SK-N-MC (cell line): ENCODE measurements around the gene BACE1-AS.
"Not testable (repeated sequence)": the region's sequence is repeated elsewhere in the genome, so short reads cannot be mapped to it uniquely, and the experiment has no call there.

Experiments
- EZH2 ChIP-seq: fragments of 200-600 bp; sonication (generic); IDR thresholded peaks from one replicate; pipeline ENCODE4 v1.6.1; 2017; ENCODE audit warnings: antibody characterized with exemption
- FOXP2 ChIP-seq: optimal IDR thresholded peaks from 2 replicates; pipeline ENCODE3; 2011; ENCODE audit warnings: mild to moderate bottlenecking, moderate library complexity; ENCODE audit not compliant: insufficient read depth; ENCODE audit errors: extremely low read length, control extremely low read depth
- POLR2AphosphoS5 ChIP-seq: IDR thresholded peaks from 2 replicates; pipeline ENCODE4 v1.6.1; 2012; ENCODE audit warnings: mild to moderate bottlenecking, low read depth, low read length, borderline replicate concordance

DNA sequence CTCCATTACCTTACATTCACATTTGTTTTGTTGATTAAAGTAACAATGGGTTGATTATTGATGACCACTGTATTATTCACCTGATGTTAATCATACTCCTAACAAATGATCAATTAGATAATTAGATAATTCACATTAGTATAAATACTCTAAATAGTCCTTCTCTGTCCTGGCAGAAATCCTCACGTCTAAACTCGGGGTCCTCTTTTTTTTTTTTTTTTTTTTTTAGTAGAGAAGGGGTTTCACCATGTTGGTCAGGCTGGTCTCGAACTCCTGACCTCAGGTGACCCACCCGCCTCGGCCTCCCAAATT lies 36.1 kb downstream of the BACE1-AS start:
- TF ChIP-seq POLR2AphosphoS5, EZH2, FOXP2: not testable (repeated sequence)
